Measurements from ENCODE around the gene TP53BP2. TPM values are rescaled to one million over a fixed set of nuclear protein-coding genes. Genes with fewer than 3 reads are reported as not detected.

Gene TP53BP2
- total and polyA plus RNA-seq, 4 donors, result 3.9 to 26.8 (median 13.0) TPM

GRCh38 chr1:223742856-223743517 is 102.8 kb downstream of the TP53BP2 start:
- no peaks in the 10 kb centered on the region for H3K27me3 ChIP-seq (ENCODE audit: control insufficient read depth in 4 of 4, insufficient read depth in 4 of 4, low read length in 3 of 4)
- H3K9ac ChIP-seq (ENCODE audit: low read depth in 1 of 2, low read length in 2 of 2), result no peak overlapping the region
- DNase-seq (ENCODE audit: low spot score), result no peak
- peaks cover 0 to 2% (median under 1%) of the 10 kb centered on the region in 4 donors for H3K4me1 ChIP-seq (ENCODE audit: control insufficient read depth in 4 of 4, insufficient read depth in 4 of 4, low read length in 3 of 4)
- WGBS, result 82% methylated on average over 9 of the region's 9 CpGs
- no peaks in the 10 kb centered on the region for H3K36me3 ChIP-seq (ENCODE audit: control insufficient read depth in 4 of 4, insufficient read depth in 3 of 4, low read depth in 1 of 4, low read length in 3 of 4)
- no peaks in the 10 kb centered on the region for H3K9me3 ChIP-seq (ENCODE audit: control insufficient read depth in 4 of 4, low read length in 3 of 4)
- no peak for TF ChIP-seq EGR1 (IDR thresholded peaks at IDR 0.05; ENCODE audit: low read depth in 2 of 2)
- TF ChIP-seq, protein P1, sequence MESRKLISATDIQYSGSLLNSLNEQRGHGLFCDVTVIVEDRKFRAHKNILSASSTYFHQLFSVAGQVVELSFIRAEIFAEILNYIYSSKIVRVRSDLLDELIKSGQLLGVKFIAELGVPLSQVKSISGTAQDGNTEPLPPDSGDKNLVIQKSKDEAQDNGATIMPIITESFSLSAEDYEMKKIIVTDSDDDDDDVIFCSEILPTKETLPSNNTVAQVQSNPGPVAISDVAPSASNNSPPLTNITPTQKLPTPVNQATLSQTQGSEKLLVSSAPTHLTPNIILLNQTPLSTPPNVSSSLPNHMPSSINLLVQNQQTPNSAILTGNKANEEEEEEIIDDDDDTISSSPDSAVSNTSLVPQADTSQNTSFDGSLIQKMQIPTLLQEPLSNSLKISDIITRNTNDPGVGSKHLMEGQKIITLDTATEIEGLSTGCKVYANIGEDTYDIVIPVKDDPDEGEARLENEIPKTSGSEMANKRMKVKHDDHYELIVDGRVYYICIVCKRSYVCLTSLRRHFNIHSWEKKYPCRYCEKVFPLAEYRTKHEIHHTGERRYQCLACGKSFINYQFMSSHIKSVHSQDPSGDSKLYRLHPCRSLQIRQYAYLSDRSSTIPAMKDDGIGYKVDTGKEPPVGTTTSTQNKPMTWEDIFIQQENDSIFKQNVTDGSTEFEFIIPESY (IDR thresholded peaks at IDR 0.05), result no peak
- no peak for TF ChIP-seq REST (IDR thresholded peaks at IDR 0.05)
- TF ChIP-seq CTCF (IDR thresholded peaks at IDR 0.05; ENCODE audit: low read depth, low read length, missing input control), result no peak
- TF ChIP-seq GABPA (IDR thresholded peaks at IDR 0.05 in 1 of 2, conservative IDR thresholded peaks at IDR 0.05 in 1 of 2), result no peak
- no peak for TF ChIP-seq JUND (IDR thresholded peaks at IDR 0.05)
- TF ChIP-seq SP1 (IDR thresholded peaks at IDR 0.05), result no peak
- no peak for TF ChIP-seq TAF1 (conservative IDR thresholded peaks at IDR 0.05)
- TF ChIP-seq RAD21 (IDR thresholded peaks at IDR 0.05), result no peak
- TF ChIP-seq RXRA (IDR thresholded peaks at IDR 0.05), result no peak
- no peak for TF ChIP-seq FOXA2 (IDR thresholded peaks at IDR 0.05)
- TF ChIP-seq HNF4A (conservative IDR thresholded peaks at IDR 0.05), result no peak
- TF ChIP-seq YY1 (IDR thresholded peaks at IDR 0.05), result no peak
- TF ChIP-seq ATF3 (IDR thresholded peaks at IDR 0.05), result no peak
- TF ChIP-seq MAX (IDR thresholded peaks at IDR 0.05), result no peak
- no peak for TF ChIP-seq FOXA1 (IDR thresholded peaks at IDR 0.05)
- TF ChIP-seq HNF4G (IDR thresholded peaks at IDR 0.05), result no peak
- no peak for TF ChIP-seq NR2F2 (IDR thresholded peaks at IDR 0.05)
- no peak overlapping the region for H3K27ac ChIP-seq (ENCODE audit: low read depth in 1 of 2, low read length in 2 of 2)
- no peak overlapping the region for H3K4me3 ChIP-seq (ENCODE audit: low read depth in 1 of 3, low read length in 3 of 3)

Measured in liver (tissue), 9 donors.